Skeletal muscle satellite cell (primary cell): ENCODE measurements around the gene THRB.

Source experiments
- H3K27me3 ChIP-seq: 2 replicates; pipeline ENCODE4 v1.7.0; 2013; ENCODE audit warnings: low read length; ENCODE audit not compliant: control insufficient read depth, insufficient read depth
- H3K36me3 ChIP-seq: 2 replicates; pipeline ENCODE4 v1.7.0; 2013; ENCODE audit warnings: mild to moderate bottlenecking, control low read depth, low read length; ENCODE audit not compliant: insufficient read depth
- H3K4me1 ChIP-seq: 2 replicates; pipeline ENCODE4 v1.7.0; 2013; ENCODE audit warnings: low read length; ENCODE audit not compliant: control insufficient read depth, insufficient read depth
- H3K4me2 ChIP-seq: 2 replicates; pipeline ENCODE4 v1.7.0; 2013; ENCODE audit warnings: mild to moderate bottlenecking, low read length
- H3K4me3 ChIP-seq: 2 replicates; pipeline ENCODE4 v1.7.0; 2013; ENCODE audit warnings: low read length
- H3K9ac ChIP-seq: 2 replicates; pipeline ENCODE4 v1.7.0; 2013; ENCODE audit warnings: mild to moderate bottlenecking, low read depth, low read length, moderate library complexity
- H3K9me3 ChIP-seq: replicated peaks from 2 replicates; pipeline ENCODE4 v1.7.0; 2013; ENCODE audit warnings: mild to moderate bottlenecking, control low read depth, low read length

The THRB gene

GRCh38 chr3:24137958-24138875, 356.4 kb downstream of the THRB start:
- Histone ChIP-seq H3K4me3 (no peak overlapping the region), H3K27me3 (no peaks in the 10 kb centered on the region), H3K36me3 (no peaks in the 10 kb centered on the region), H3K9me3 (no peaks in the 10 kb centered on the region), H3K4me1 (peaks cover 27% of the 10 kb centered on the region), H3K4me2 (no peak overlapping the region), H3K9ac (no peak overlapping the region)

- H3K27me3 ChIP-seq = no peaks in the 10 kb centered on the region
- H3K36me3 ChIP-seq = no peaks in the 10 kb centered on the region
- H3K9ac ChIP-seq = no peak overlapping the region
- no peak overlapping the region for H3K4me3 ChIP-seq
- H3K4me1 ChIP-seq = peaks cover 27% of the 10 kb centered on the region
- H3K9me3 ChIP-seq = no peaks in the 10 kb centered on the region
- no peak overlapping the region for H3K4me2 ChIP-seq
Measured at GRCh38 chr3:24137334-24137733, 357.3 kb downstream of the THRB start.

GRCh38 chr3:24136624-24137310, 357.9 kb downstream of the THRB start:
- Histone ChIP-seq H3K4me1 (peaks cover 27% of the 10 kb centered on the region), H3K4me3 (no peak overlapping the region), H3K27me3 (no peaks in the 10 kb centered on the region), H3K36me3 (no peaks in the 10 kb centered on the region), H3K9ac (no peak overlapping the region), H3K4me2 (no peak overlapping the region), H3K9me3 (no peaks in the 10 kb centered on the region)

GRCh38 chr3:24135280-24135679, 359.4 kb downstream of the THRB start:
- H3K27me3 ChIP-seq = no peaks in the 10 kb centered on the region
- H3K4me1 ChIP-seq = peaks cover 23% of the 10 kb centered on the region
- H3K4me3 ChIP-seq = no peak overlapping the region
- H3K36me3 ChIP-seq = no peaks in the 10 kb centered on the region
- no peak overlapping the region for H3K4me2 ChIP-seq
- H3K9ac ChIP-seq = no peak overlapping the region
- H3K9me3 ChIP-seq = no peaks in the 10 kb centered on the region

- H3K9me3 ChIP-seq = no peaks in the 10 kb centered on the region
Measured at GRCh38 chr3:24133942-24134341, 360.7 kb downstream of the THRB start.

GRCh38 chr3:24133436-24133835, 361.2 kb downstream of the THRB start:
- Histone ChIP-seq H3K9me3 (no peaks in the 10 kb centered on the region), H3K9ac (no peak overlapping the region), H3K27me3 (no peaks in the 10 kb centered on the region), H3K4me1 (peaks cover 20% of the 10 kb centered on the region), H3K4me3 (no peak overlapping the region), H3K4me2 (no peak overlapping the region), H3K36me3 (no peaks in the 10 kb centered on the region)

More at GRCh38 chr3:24133942-24134341, 360.7 kb downstream of the THRB start:
- H3K4me1 ChIP-seq = peaks cover 15% of the 10 kb centered on the region
- no peak overlapping the region for H3K4me3 ChIP-seq
- H3K27me3 ChIP-seq = no peaks in the 10 kb centered on the region
- no peak overlapping the region for H3K4me2 ChIP-seq
- no peak overlapping the region for H3K9ac ChIP-seq
- no peaks in the 10 kb centered on the region for H3K36me3 ChIP-seq

GRCh38 chr3:24129549-24129948, 365.1 kb downstream of the THRB start:
- Histone ChIP-seq H3K9ac (no peak overlapping the region), H3K27me3 (no peaks in the 10 kb centered on the region), H3K9me3 (no peaks in the 10 kb centered on the region), H3K4me2 (no peak overlapping the region), H3K4me1 (peaks cover 16% of the 10 kb centered on the region), H3K4me3 (no peak overlapping the region), H3K36me3 (no peaks in the 10 kb centered on the region)

- H3K4me1 ChIP-seq = peaks cover 23% of the 10 kb centered on the region
- H3K36me3 ChIP-seq = no peaks in the 10 kb centered on the region
- peak overlapping the region; percentile 19 for H3K4me2 ChIP-seq
- no peaks in the 10 kb centered on the region for H3K27me3 ChIP-seq
- no peaks in the 10 kb centered on the region for H3K9me3 ChIP-seq
- H3K4me3 ChIP-seq = no peak overlapping the region
- no peak overlapping the region for H3K9ac ChIP-seq
Measured at GRCh38 chr3:24128199-24129005, 366.2 kb downstream of the THRB start.

- Histone ChIP-seq H3K27me3 (no peaks in the 10 kb centered on the region), H3K4me1 (peaks cover 29% of the 10 kb centered on the region), H3K36me3 (no peaks in the 10 kb centered on the region), H3K9ac (no peak overlapping the region), H3K9me3 (no peaks in the 10 kb centered on the region), H3K4me3 (no peak overlapping the region), H3K4me2 (peak overlapping the region; percentile 41)
Measured at GRCh38 chr3:24123596-24123995, 371.1 kb downstream of the THRB start.

- Histone ChIP-seq H3K4me2 (no peak overlapping the region), H3K36me3 (no peaks in the 10 kb centered on the region), H3K4me3 (no peak overlapping the region), H3K9me3 (no peaks in the 10 kb centered on the region), H3K27me3 (no peaks in the 10 kb centered on the region), H3K9ac (no peak overlapping the region), H3K4me1 (peaks cover 19% of the 10 kb centered on the region)
Measured at GRCh38 chr3:24120434-24120833, 374.2 kb downstream of the THRB start.

GRCh38 chr3:24119321-24119751, 375.3 kb downstream of the THRB start:
- no peak overlapping the region for H3K4me3 ChIP-seq

More at GRCh38 chr3:24119321-24119751, 375.3 kb downstream of the THRB start:
- H3K27me3 ChIP-seq = no peaks in the 10 kb centered on the region
- H3K36me3 ChIP-seq = no peaks in the 10 kb centered on the region
- H3K4me2 ChIP-seq = peak overlapping the region; percentile 24
- H3K9me3 ChIP-seq = no peaks in the 10 kb centered on the region
- no peak overlapping the region for H3K9ac ChIP-seq
- H3K4me1 ChIP-seq = peaks cover 19% of the 10 kb centered on the region
